GM21576 (cell line): ENCODE data around the gene MYEOV.

Source experiments
- ATAC-seq: cut with Tn5 transposase; IDR thresholded peaks from one replicate; pipeline ENCODE4 v1.9.1; 2021; ENCODE audit warnings: mild to moderate bottlenecking, moderate library complexity; ENCODE audit not compliant: unreplicated experiment

MYEOV gene

DNA sequence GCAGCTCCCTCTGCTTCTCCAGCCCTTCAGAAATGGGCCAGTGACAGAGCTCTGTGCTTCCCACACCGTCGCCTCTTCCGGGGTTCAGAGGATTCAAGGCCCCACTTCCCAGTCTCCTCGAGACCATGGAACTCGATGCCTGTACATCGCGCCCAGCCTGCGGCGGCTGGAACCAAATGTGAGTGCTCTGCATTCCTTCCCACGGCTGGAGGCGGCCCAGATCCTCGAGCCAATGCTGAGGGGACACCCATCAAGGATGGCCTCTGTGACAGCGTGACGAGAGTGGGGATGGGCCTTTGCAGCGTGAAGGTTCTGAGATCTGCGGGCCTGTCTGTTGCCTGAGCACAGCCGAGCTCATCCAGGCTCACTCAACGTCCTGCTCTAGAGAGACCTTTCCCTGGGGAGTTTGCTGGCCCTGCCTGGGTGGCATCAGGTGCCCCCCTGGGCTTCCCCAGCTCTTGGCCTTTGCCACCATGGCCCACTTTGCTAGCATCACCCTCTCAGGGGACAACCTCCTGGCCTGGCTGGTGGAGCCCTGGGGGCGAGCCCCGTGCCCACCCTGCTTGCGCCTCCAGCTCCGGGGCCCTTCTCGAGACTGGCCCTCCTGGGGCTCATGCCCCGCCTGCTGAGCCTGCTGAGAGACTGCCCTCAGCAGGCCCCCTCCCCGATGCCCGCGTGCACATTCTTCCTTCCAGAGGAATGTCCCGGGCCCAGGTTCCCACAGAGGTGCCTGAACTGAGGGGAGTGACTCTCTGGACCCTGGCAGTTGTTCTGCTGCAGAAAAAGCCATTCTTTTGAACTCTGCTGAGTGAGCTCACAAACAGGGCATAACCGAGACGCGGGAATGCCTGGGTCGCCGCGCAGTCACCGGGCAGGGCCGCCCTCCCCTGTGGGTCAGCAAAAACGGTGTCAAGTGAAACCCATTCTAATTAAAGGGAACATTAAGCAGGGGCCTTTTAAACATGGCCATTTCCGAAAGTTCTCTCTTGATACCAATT is 7.3 kb upstream of the MYEOV start:
- no peak for ATAC-seq

GRCh38 chr11:69287968-69288882 is 5.7 kb upstream of the MYEOV start:
- ATAC-seq: no peak

DNA sequence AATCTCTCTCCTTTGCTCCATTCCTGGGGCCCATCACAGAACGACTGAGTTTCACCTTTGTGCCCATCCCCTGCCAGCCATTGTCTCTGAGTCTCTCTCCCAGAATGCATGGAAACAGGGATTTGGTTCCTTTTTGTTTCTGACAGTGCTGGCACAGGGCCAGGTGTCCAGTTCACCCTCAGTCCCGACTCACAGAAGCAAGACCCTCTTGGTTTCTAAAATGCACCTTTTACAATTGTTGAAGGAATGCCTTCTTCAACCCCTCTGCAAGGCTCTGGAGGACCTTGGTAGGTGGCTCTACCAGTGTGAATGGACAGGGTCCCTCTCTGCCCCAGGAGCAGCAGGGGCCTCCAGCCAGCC is 5.1 kb upstream of the MYEOV start:
- ATAC-seq: no peak

GRCh38 chr11:69290806-69291205 is 3.1 kb upstream of the MYEOV start:
- no peak for ATAC-seq

DNA sequence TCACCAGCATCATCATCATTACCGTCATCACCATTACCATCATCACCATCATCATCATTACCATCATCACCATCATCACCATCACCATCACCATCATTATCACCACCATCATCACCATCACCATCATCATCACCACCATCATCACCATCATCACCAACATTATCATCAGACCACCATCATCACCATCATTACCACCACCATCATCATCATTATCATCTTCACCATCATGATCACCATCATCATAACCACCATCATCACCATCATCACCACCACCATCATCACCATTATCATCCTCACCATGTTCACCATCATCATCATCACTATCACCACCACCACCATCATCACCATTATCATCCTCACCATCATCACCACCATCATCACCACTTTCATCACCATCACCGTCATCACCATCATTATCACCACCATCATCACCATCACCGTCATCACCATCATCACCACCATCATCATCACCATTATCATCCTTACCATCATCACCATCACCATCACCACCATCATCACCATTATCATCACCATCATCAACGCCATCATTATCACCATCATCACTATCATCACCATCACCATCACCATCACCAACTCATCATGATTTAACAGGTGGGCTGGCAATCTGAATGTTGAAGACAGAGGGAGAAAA is 2.4 kb upstream of the MYEOV start:
- ATAC-seq: no peak

DNA sequence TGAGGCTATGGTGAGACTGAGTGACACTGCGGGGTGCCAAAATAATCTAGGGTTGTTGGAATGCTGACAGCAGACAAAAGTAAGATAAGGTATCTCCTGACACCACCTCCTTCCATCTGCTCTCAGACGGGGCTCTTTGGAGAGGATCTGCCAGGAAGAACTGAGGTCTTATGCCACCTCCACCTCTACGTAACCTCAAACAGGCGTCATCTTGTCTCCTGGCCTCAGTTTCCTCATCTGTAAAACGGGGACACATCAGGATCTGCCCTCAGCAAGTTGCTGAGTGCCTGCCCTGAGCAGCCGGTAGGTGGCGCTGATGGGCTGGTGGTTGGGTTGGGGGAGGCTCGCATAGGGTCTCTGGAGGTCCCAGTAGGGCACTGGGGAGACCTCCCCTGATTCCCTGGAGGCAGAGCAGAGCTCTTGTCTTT is 1.7 kb upstream of the MYEOV start:
- ATAC-seq: no peak

DNA sequence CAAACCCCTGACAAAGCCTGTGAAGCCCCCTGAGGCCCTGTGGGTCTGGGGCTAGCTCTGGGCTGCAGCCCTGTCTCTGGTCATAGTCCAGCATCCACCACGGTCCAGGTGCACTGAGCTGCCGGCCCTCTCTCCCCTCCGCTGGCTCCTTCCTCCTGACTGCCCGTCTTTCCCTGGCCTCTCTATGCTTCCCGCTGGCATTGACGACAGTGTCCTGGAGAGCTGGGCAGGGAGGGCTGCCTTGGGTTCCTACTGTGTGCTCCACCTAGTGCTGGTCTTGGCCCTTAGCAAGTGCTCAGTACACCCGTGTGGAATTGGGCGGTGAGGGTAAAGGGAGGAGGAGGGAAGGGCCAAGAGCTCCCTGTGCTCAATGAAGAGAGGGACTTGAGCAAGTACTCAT is 868 bp upstream of the MYEOV start:
- no peak for ATAC-seq

DNA sequence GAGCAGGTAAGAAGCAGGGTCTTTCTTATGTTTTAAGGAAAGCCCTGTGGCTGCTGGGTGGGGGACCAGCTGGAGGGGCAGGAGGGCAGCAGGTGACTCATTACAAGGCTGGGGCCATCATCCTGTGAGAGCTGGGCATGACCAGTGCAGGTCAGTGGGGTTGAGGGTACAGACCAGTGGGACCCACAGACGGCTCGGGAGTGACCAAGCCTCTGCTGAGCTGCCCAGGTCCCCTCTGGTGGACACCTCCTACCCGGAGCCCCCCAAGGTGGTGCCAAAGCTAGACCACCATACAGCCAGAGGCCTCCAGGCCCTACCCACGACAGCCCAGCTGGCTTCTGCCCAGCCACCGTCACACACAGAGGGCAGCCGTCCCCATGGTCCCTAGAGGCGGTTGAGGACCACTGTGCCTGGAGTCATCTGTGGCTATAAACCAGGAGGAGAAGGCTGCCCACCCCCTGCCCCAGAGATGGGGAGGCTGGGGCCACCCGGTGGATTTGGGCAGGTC is 670 bp downstream of the MYEOV start:
- ATAC-seq: no peak

- ATAC-seq: no peak
Measured at GRCh38 chr11:69295079-69295994, 1.4 kb downstream of the MYEOV start.

DNA sequence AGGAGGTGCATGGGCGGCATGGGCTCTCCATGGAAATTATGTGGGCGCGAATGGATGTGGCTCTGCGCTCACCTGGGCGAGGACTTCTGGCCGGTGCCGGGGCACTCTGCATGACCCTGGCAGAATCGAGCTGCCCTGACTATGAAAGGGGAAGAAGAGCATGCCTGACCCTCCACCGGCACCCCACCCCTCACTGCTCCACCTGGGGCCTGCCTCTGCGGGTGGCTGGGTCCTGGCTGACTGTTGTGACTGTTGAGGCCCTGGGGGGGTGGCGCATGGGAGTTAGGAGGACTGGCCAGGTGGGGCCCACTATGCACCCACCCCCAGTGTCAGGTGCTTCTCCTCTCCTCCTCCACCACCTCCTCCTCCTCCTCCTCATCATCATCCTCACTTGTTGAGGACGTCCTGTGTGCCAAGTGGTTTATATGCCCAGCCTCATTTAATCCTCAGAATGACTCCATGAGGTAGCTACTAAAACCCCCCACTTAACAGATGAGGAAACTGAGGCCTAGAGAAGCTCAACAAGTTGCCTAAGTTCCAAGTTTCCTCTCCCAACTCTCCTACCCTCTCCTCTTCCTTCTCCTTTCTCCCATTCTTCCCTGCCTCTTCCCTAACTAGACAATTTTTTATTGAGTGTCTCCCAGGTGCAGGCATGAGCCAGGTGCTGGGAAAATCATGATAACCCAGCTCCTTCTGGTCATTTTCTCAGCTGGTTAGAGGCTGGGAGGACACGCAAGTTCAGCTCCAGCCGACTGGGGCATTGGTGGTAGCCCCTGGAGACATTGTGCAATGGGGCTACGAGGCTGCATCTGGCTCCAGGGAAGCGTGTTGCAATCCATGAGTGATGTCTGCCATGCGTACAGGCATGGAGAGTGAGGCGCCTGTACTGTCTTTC is 2.3 kb downstream of the MYEOV start:
- ATAC-seq: no peak

GRCh38 chr11:69296890-69297786 is 3.2 kb downstream of the MYEOV start:
- peak; percentile 48 for ATAC-seq

DNA sequence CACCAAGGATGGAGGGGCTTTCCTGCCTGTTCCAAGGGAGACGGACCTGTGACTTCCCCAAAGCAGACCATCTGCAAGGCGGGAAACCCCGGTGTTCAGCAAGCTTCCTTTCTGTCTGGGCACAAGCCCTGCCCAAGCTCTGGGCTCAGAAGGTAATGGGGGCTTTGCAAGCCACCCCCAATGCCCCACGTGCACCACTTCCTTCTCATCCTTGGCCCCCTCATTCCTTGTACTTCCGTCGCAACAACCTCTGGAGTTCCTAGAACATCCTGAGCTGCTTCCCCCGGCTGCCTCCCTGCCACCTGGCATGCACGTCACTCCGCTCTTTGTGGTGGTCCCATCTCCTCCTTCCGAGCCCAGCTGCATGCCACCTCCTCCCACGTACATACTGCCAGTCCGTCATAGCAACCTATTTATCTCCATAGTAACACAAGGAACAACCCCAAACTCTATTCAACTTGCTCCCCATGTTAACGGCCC is 3.9 kb downstream of the MYEOV start:
- no peak for ATAC-seq

- peak; percentile 45 for ATAC-seq
Measured at GRCh38 chr11:69298267-69299022, 4.5 kb downstream of the MYEOV start.

- no peak for ATAC-seq
Measured at GRCh38 chr11:69299023-69299461, 5.1 kb downstream of the MYEOV start.

- ATAC-seq: no peak
Measured at GRCh38 chr11:69299572-69299971, 5.6 kb downstream of the MYEOV start.

GRCh38 chr11:69300120-69301060 is 6.4 kb downstream of the MYEOV start:
- ATAC-seq: no peak
